Esophagus (tissue), 2 donors: Measurements from ENCODE around the gene GUCA1A. TPM values are rescaled to one million over a fixed set of nuclear protein-coding genes. Genes with fewer than 3 reads are reported as not detected.

Experiments
- H3K27ac ChIP-seq, 2 donors: one replicate each; pipeline ENCODE4 v1.5.1; 2013; ENCODE audit warnings: low read depth in 2 of 2, mild to moderate bottlenecking in 2 of 2, inconsistent platforms in 1 of 2, low read length in 1 of 2, moderate library complexity in 1 of 2
- H3K27me3 ChIP-seq, 2 donors: one replicate each; pipeline ENCODE4 v1.6.1; 2013; ENCODE audit warnings: low read length in 2 of 2, control low read depth in 1 of 2, mild to moderate bottlenecking in 1 of 2; ENCODE audit not compliant: insufficient read depth in 2 of 2, control insufficient read depth in 1 of 2
- H3K36me3 ChIP-seq, 2 donors: one replicate each; pipeline ENCODE4 v1.6.1; 2013; ENCODE audit warnings: low read length in 1 of 2; ENCODE audit not compliant: control insufficient read depth in 2 of 2, insufficient read depth in 2 of 2
- H3K4me1 ChIP-seq, 2 donors: one replicate each; pipeline ENCODE4 v1.6.1; 2013; ENCODE audit warnings: low read length in 1 of 2; ENCODE audit not compliant: control insufficient read depth in 2 of 2, insufficient read depth in 2 of 2
- H3K4me3 ChIP-seq, 2 donors: one replicate each; pipeline ENCODE4 v1.5.1; 2013; ENCODE audit warnings: low read length in 2 of 2, mild to moderate bottlenecking in 2 of 2, low read depth in 1 of 2, moderate library complexity in 1 of 2
- H3K9me3 ChIP-seq, 2 donors: one replicate each; pipeline ENCODE4 v1.6.1; 2013; ENCODE audit warnings: mild to moderate bottlenecking in 2 of 2, low read depth in 1 of 2, low read length in 1 of 2, moderate library complexity in 1 of 2; ENCODE audit not compliant: control insufficient read depth in 2 of 2, insufficient read depth in 1 of 2
- WGBS, 2 donors: extraction: QIAGEN DNeasy Blood & Tissue Kit; methylation state at CpG; one replicate each; pipeline ENCODE4 v1.1.7; 2013; 5-methylcytosine and 5-hydroxymethylcytosine counted together
- polyA plus RNA-seq, 2 donors: library from polyadenylated mRNA; stranded (reverse); fragments of 200-250 nt; gene quantifications; one replicate each; pipeline ENCODE4 v1.2.3, GENCODE V29; 2013
- donor health status: healthy with polysubstance abuse.
- donor health status: Bipolar disorder and iron deficiency.

Gene GUCA1A
- polyA plus RNA-seq, 2 donors: not detected

DNA sequence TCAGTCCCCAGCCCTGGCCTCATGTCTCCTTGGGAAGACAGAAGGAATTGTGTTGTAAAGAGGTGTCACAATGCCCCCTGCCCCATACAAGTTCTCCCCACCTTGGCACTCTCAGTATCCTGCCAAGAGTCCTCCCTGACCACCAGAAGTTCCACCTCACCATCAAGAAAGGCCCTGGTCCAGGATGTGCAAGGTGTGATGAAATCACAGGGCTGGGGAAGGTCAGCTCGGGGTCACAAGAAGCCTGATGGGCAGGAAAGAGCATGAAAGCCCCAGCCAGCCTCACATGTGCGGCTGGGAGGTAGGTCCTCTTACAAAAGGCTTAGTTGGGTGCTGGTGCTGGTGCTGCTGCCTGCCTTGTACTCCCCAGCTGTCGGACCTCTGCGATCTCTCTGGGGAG, 17.9 kb upstream of the GUCA1A start:
- no peak overlapping the region for H3K4me3 ChIP-seq
- 82 to 90% methylated on average over 4 of the region's 4 CpGs for whole genome bisulfite sequencing, 2 donors
- H3K36me3 ChIP-seq: no peaks in the 10 kb centered on the region
- no peaks in the 10 kb centered on the region for H3K9me3 ChIP-seq
- H3K27ac ChIP-seq: peak overlapping the region in 1 of 2 donors; percentile 59
- peaks cover 0 to 11% of the 10 kb centered on the region in 2 donors for H3K4me1 ChIP-seq
- no peaks in the 10 kb centered on the region for H3K27me3 ChIP-seq

DNA sequence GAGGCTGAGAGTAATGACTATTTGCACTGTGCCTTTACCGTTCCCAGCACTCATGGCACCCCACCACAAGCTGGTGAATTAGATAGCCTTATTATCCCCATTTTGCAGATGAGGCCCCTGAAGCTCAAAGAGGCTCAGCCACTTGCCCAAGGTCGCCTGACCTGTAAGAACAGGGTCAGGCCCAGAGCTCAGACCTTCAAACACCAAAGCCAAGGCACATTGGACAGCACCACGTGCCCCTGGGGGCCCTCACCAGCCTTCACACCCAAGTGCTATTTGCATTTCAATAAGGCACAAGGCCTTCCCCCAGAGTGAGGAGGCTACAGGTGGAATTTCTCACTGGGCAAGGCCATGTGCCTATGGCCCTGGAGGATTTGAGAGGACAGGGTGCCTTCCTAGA, 16.5 kb upstream of the GUCA1A start:
- Histone ChIP-seq H3K4me1 (peaks cover 0 to 11% of the 10 kb centered on the region in 2 donors), H3K27ac (no peak overlapping the region), H3K27me3 (no peaks in the 10 kb centered on the region), H3K4me3 (no peak overlapping the region), H3K36me3 (no peaks in the 10 kb centered on the region), H3K9me3 (no peaks in the 10 kb centered on the region)
- WGBS, 2 donors: 60 to 76% methylated on average over 3 of the region's 3 CpGs

DNA sequence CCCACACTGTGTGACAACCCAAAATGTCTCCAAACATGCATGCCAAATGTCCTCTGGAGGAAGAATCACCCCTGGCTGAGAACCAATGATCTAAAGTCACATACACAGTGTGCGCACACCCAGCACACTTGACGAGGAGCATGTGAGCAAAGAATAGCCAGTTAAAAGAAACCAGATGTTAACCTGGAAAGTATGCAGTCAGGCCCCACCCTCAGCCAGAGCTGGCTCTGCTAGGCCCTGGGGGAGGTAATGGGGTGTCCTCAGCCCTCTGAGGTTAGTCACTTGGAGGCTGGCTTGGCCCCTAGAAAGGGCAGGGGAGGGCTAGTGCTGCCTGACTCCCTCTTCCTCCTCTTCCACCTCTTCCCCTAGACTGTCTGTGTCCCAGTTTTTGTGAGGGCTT, 15.2 kb upstream of the GUCA1A start:
- 46 to 47% methylated on average over 2 of the region's 2 CpGs for WGBS, 2 donors
- Histone ChIP-seq H3K27me3 (no peaks in the 10 kb centered on the region), H3K4me3 (no peak overlapping the region), H3K27ac (peak overlapping the region; percentile 22 to 85), H3K4me1 (peaks cover 6 to 11% of the 10 kb centered on the region in 2 donors), H3K36me3 (no peaks in the 10 kb centered on the region), H3K9me3 (peaks cover 0 to 3% of the 10 kb centered on the region in 2 donors)

GRCh38 chr6:42158631-42159030, 14.5 kb upstream of the GUCA1A start:
- H3K4me1 ChIP-seq: peaks cover 6 to 13% of the 10 kb centered on the region in 2 donors
- 79 to 82% methylated on average over 2 of the region's 2 CpGs for WGBS, 2 donors

DNA sequence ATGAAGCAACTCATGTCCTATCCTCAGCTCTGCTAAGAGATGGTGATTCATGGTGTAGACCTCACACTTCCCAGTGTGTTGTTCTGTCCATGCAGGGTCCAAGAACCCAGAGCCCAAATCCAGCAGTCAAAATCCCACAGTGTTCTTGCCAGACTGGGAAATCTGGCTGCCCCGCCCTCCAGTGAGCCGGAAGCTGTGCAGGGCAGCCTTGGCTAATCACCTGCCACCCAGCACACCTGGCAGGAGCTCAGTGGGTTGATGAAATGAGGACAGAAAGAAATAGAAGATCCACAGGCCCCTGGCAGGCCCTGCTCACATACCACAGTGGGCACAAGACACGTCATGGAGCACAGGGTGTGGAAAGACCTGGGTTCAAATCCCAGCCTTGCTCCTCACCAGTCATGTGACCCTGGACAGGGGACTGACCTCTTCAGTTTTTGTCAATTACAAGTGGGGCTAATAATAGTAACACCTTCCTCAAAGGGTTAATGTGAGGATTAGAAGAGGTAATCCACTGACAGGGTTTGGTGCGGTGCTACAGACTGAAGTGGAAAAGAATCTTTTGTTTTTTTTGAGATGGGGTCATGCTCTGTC, 13.6 kb upstream of the GUCA1A start:
- Histone ChIP-seq H3K27me3 (no peaks in the 10 kb centered on the region), H3K4me3 (no peak overlapping the region), H3K9me3 (peaks cover 0 to 3% of the 10 kb centered on the region in 2 donors), H3K27ac (peak overlapping the region; percentile 14 to 85), H3K4me1 (peaks cover 6 to 13% of the 10 kb centered on the region in 2 donors), H3K36me3 (no peaks in the 10 kb centered on the region)
- 47 to 56% methylated on average over 4 of the region's 4 CpGs for WGBS, 2 donors

More at GRCh38 chr6:42158631-42159030, 14.5 kb upstream of the GUCA1A start:
- Histone ChIP-seq H3K36me3 (no peaks in the 10 kb centered on the region), H3K27ac (peak overlapping the region; percentile 14 to 85), H3K4me3 (no peak overlapping the region), H3K27me3 (no peaks in the 10 kb centered on the region), H3K9me3 (peaks cover 0 to 3% of the 10 kb centered on the region in 2 donors)

GRCh38 chr6:42162384-42162783, 10.8 kb upstream of the GUCA1A start:
- no peaks in the 10 kb centered on the region for H3K36me3 ChIP-seq
- H3K9me3 ChIP-seq: peaks cover 0 to 3% of the 10 kb centered on the region in 2 donors
- no peak overlapping the region for H3K27ac ChIP-seq
- no peaks in the 10 kb centered on the region for H3K27me3 ChIP-seq
- H3K4me3 ChIP-seq: no peak overlapping the region
- 63 to 66% methylated on average over 6 to 7 of the region's 7 CpGs for WGBS, 2 donors
- peaks cover 7 to 11% of the 10 kb centered on the region in 2 donors for H3K4me1 ChIP-seq

DNA sequence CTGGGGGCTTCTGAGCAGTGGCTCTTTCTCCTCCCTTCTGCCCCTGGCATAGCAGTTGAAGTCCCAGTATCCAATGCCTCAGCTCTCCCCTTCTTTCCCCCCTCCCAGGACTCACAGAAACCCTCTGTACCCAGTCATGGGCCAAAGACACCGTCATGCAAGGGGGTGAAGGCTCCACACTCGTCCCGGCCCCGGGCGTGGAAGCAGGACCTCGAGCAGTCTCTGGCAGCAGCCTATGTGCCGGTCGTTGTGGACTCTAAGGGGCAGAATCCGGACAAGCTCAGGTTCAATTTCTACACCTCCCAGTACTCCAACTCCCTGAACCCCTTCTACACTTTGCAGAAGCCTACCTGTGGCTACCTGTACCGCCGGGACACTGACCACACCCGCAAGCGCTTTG, 10.4 kb upstream of the GUCA1A start:
- 86 to 89% methylated on average over 13 of the region's 13 CpGs for WGBS, 2 donors
- Histone ChIP-seq H3K27me3 (no peaks in the 10 kb centered on the region), H3K36me3 (no peaks in the 10 kb centered on the region), H3K4me3 (no peak overlapping the region), H3K27ac (no peak overlapping the region), H3K4me1 (peaks cover 7 to 11% of the 10 kb centered on the region in 2 donors), H3K9me3 (peaks cover 0 to 3% of the 10 kb centered on the region in 2 donors)

GRCh38 chr6:42163981-42164380, 9.2 kb upstream of the GUCA1A start:
- H3K4me1 ChIP-seq: peaks cover 7 to 9% of the 10 kb centered on the region in 2 donors
- WGBS, 2 donors: 57 to 58% methylated on average over 1 of the region's 1 CpG
- H3K9me3 ChIP-seq: peaks cover 0 to 3% of the 10 kb centered on the region in 2 donors
- H3K27me3 ChIP-seq: no peaks in the 10 kb centered on the region
- no peak overlapping the region for H3K27ac ChIP-seq
- H3K36me3 ChIP-seq: no peaks in the 10 kb centered on the region
- H3K4me3 ChIP-seq: no peak overlapping the region

DNA sequence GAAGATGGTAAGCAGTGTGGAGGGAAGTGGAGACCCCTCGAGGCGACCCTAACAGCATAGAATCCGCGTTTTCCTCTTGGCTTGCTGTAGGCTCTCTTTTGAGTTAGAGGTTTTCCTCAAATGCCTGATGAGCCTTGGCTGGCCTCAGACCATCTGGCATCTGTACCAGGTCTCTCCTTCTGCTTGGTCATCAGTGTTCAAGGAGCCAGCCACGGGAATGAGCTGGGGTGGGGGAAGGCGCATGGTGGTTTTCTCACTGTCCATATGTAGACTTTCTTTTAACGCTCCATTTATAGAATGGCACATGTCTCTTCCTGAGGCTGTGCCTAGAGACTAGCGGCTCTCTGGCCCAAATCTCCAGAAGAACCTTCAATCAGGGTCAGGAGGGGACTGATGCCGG, 8.1 kb upstream of the GUCA1A start:
- 86% methylated on average over 9 of the region's 9 CpGs for WGBS, 2 donors
- no peaks in the 10 kb centered on the region for H3K36me3 ChIP-seq
- H3K27ac ChIP-seq: no peak overlapping the region
- H3K4me3 ChIP-seq: no peak overlapping the region
- no peaks in the 10 kb centered on the region for H3K27me3 ChIP-seq
- peaks cover 5 to 7% of the 10 kb centered on the region in 2 donors for H3K4me1 ChIP-seq
- H3K9me3 ChIP-seq: peaks cover 0 to 3% of the 10 kb centered on the region in 2 donors
